Liver (tissue), 9 donors: Measurements from ENCODE around the gene KCNMA1. TPM values are rescaled to one million over a fixed set of nuclear protein-coding genes. Genes with fewer than 3 reads are reported as not detected.

ENCODE experiments used
- DNase-seq: peaks from one replicate; pipeline ENCODE4 v3.0.0-alpha.2; 2017; ENCODE audit warnings: low spot score
- H3K27ac ChIP-seq, 2 donors: one replicate each; pipeline ENCODE4 v1.7.0; 2013; ENCODE audit warnings: inconsistent platforms in 2 of 2, low read length in 2 of 2, control low read depth in 1 of 2, low read depth in 1 of 2, mild to moderate bottlenecking in 1 of 2
- H3K27me3 ChIP-seq, 4 donors: one replicate each; pipeline versions ENCODE4 v1.6.1 to v1.7.0; 2013; ENCODE audit warnings: low read length in 3 of 4, inconsistent platforms in 1 of 4, mild to moderate bottlenecking in 1 of 4, moderate library complexity in 1 of 4; ENCODE audit not compliant: control insufficient read depth in 4 of 4, insufficient read depth in 4 of 4
- H3K36me3 ChIP-seq, 4 donors: one replicate each; pipeline versions ENCODE4 v1.6.1 to v1.7.0; 2013; ENCODE audit warnings: low read length in 3 of 4, mild to moderate bottlenecking in 3 of 4, low read depth in 1 of 4, moderate library complexity in 1 of 4; ENCODE audit not compliant: control insufficient read depth in 4 of 4, insufficient read depth in 3 of 4
- H3K4me1 ChIP-seq, 4 donors: one replicate each; pipeline versions ENCODE4 v1.6.1 to v1.7.0; 2013; ENCODE audit warnings: low read length in 3 of 4, mild to moderate bottlenecking in 3 of 4, moderate library complexity in 1 of 4; ENCODE audit not compliant: control insufficient read depth in 4 of 4, insufficient read depth in 4 of 4
- H3K4me3 ChIP-seq, 3 donors: one replicate each; pipeline versions ENCODE4 v1.6.1 to v1.7.0; 2013; ENCODE audit warnings: low read length in 3 of 3, control low read depth in 1 of 3, low read depth in 1 of 3, mild to moderate bottlenecking in 1 of 3
- H3K9ac ChIP-seq, 2 donors: one replicate each; pipeline ENCODE4 v1.7.0; 2013; ENCODE audit warnings: low read length in 2 of 2, mild to moderate bottlenecking in 2 of 2, moderate library complexity in 2 of 2, control low read depth in 1 of 2, low read depth in 1 of 2
- H3K9me3 ChIP-seq, 4 donors: one replicate each; pipeline versions ENCODE4 v1.6.1 to v1.7.0; 2013; ENCODE audit warnings: low read length in 3 of 4; ENCODE audit not compliant: control insufficient read depth in 4 of 4
- FOXA2 ChIP-seq: IDR thresholded peaks from 2 replicates; pipeline ENCODE4 v1.6.1; 2016; ENCODE audit warnings: antibody characterized with exemption
- HNF4A ChIP-seq, 2 donors: conservative IDR thresholded peaks; 2 replicates each; pipeline ENCODE4 v1.6.1; 2016; ENCODE audit warnings: antibody characterized with exemption in 2 of 2, mild to moderate bottlenecking in 2 of 2
- HNF4G ChIP-seq: IDR thresholded peaks from 2 replicates; pipeline ENCODE4 v1.6.1; 2016; ENCODE audit warnings: antibody characterized with exemption
- JUND ChIP-seq, 2 donors: IDR thresholded peaks; 2 replicates each; pipeline ENCODE4 v1.6.1; 2016; ENCODE audit warnings: antibody characterized with exemption in 2 of 2
- NR2F2 ChIP-seq: IDR thresholded peaks from 2 replicates; pipeline ENCODE4 v1.6.1; 2016; ENCODE audit warnings: antibody characterized with exemption
- RAD21 ChIP-seq, 2 donors: IDR thresholded peaks; 2 replicates each; pipeline ENCODE4 v1.6.1; 2016; ENCODE audit warnings: antibody characterized with exemption in 2 of 2, mild to moderate bottlenecking in 2 of 2
- RXRA ChIP-seq, 2 donors: IDR thresholded peaks; 2 replicates each; pipeline ENCODE4 v1.6.1; 2017 to 2018; ENCODE audit warnings: antibody characterized with exemption in 2 of 2, mild to moderate bottlenecking in 1 of 2
- SP1 ChIP-seq: IDR thresholded peaks from 2 replicates; pipeline ENCODE4 v1.6.1; 2018; ENCODE audit warnings: antibody characterized with exemption, mild to moderate bottlenecking
- TAF1 ChIP-seq: conservative IDR thresholded peaks from 2 replicates; pipeline ENCODE4 v1.6.1; 2016; ENCODE audit warnings: antibody characterized with exemption, mild to moderate bottlenecking
- YY1 ChIP-seq: IDR thresholded peaks from 2 replicates; pipeline ENCODE4 v1.6.1; 2016; ENCODE audit warnings: antibody characterized with exemption, mild to moderate bottlenecking
- ZBTB33 ChIP-seq: IDR thresholded peaks from 2 replicates; pipeline ENCODE4 v1.6.1; 2016; ENCODE audit warnings: antibody characterized with exemption
- WGBS: extraction: QIAGEN DNeasy Blood & Tissue Kit; methylation state at CpG from one replicate; pipeline ENCODE4 v1.1.7; 2013; 5-methylcytosine and 5-hydroxymethylcytosine counted together
- polyA plus RNA-seq, 2 donors: library from polyadenylated mRNA; stranded (reverse) in 1 of 2; unstranded in 1 of 2; fragments of 200-250 nt in 1 of 2; fragments of >200 nt in 1 of 2; fragmentation: Nextera tagmentation in 1 of 2; extraction: Ambion mirVana in 1 of 2; gene quantifications; one replicate each; pipeline versions ENCODE4 v1.2.1 to v1.2.3, GENCODE V29; 2013 to 2015
- total RNA-seq, 2 donors: library from RNA; depleted of rRNA; stranded (reverse); fragments of >200 nt; gene quantifications; one replicate each; pipeline ENCODE4 v1.2.3, GENCODE V29; 2014
- TF ChIP-seq, protein P1 (sequence below): IDR thresholded peaks from 2 replicates; pipeline ENCODE4 v1.6.1; 2016; ENCODE audit warnings: antibody characterized with exemption
- TF ChIP-seq, protein P2 (sequence below): fragments of 150-350 bp; IDR thresholded peaks from 2 replicates; pipeline ENCODE4 v1.5.1; 2017; ENCODE audit warnings: improper control_type of control experiment, low read depth, low read length; ENCODE audit not compliant: missing input control
- TF ChIP-seq, protein P3 (sequence below): IDR thresholded peaks from 2 replicates; pipeline ENCODE4 v1.6.1; 2016; ENCODE audit warnings: antibody characterized with exemption, mild to moderate bottlenecking
- donor health status: healthy.
- donor health status: healthy.
- donor health status: healthy.
- donor health status: healthy.
- donor health status: healthy.

KCNMA1 gene
- total and polyA plus RNA-seq, 4 donors, result 2.5 to 9.7 (median 4.7) TPM

- no peak for TF ChIP-seq ZBTB33
Measured at GRCh38 chr10:77207828-77208185, 429.8 kb downstream of the KCNMA1 start (continued).

DNA sequence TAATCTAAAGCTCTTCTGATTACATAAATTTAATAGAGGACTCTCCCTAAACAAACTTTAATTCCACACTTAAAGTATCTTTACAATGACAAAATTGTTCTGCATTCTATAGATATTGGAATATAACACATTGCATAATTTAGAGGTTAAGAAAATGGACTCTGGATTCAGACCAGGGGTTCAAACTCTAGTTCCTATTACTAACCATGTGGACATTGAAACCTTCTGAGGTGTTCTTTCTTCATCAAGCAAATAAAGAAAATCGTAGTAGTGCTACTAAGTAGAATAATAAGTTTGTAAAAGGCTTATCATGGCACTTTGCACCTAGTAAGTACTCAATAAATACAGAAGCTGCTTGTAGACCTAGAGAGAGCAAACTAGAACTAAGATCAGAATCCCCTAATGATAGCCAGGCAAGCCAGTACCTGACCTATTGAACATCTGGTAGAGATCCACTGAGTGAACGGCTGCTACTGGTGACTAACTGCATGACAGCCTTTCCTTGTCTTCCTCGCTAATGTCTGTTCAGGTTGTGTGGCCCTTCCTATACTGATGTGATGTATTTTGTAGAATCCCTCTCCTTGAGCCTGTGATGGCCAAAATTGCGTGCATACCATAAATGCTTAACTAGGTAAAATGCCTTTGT is 430.3 kb downstream of the KCNMA1 start:
- H3K27ac ChIP-seq, result no peak overlapping the region
- 73% methylated on average over 4 of the region's 4 CpGs for WGBS
- no peaks in the 10 kb centered on the region for H3K36me3 ChIP-seq
- no peak for TF ChIP-seq RAD21 (IDR thresholded peaks at IDR 0.05)
- no peak for TF ChIP-seq YY1
- TF ChIP-seq SP1, result peak; percentile 21
- TF ChIP-seq TAF1, result no peak
- TF ChIP-seq JUND (IDR thresholded peaks at IDR 0.05), result peak in 1 of 2 donors; percentile 21
- no peak for TF ChIP-seq NR2F2
- TF ChIP-seq, protein P1, sequence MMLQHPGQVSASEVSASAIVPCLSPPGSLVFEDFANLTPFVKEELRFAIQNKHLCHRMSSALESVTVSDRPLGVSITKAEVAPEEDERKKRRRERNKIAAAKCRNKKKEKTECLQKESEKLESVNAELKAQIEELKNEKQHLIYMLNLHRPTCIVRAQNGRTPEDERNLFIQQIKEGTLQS, result no peak
- peak; percentile 71 for TF ChIP-seq HNF4G
- TF ChIP-seq HNF4A (conservative IDR thresholded peaks at IDR 0.05), result peak; percentile 87 to 95
- peak in 1 of 2 donors; percentile 29 for TF ChIP-seq RXRA (IDR thresholded peaks at IDR 0.05)
- no peak for DNase-seq
- peaks cover 0 to 6% (median 2%) of the 10 kb centered on the region in 4 donors for H3K4me1 ChIP-seq
- no peak overlapping the region for H3K4me3 ChIP-seq
- peaks cover 0 to 7% (median 2%) of the 10 kb centered on the region in 4 donors for H3K9me3 ChIP-seq
- H3K27me3 ChIP-seq, result no peaks in the 10 kb centered on the region
- H3K9ac ChIP-seq, result no peak overlapping the region

GRCh38 chr10:77205135-77205534 is 432.5 kb downstream of the KCNMA1 start:
- TF ChIP-seq, protein P2, sequence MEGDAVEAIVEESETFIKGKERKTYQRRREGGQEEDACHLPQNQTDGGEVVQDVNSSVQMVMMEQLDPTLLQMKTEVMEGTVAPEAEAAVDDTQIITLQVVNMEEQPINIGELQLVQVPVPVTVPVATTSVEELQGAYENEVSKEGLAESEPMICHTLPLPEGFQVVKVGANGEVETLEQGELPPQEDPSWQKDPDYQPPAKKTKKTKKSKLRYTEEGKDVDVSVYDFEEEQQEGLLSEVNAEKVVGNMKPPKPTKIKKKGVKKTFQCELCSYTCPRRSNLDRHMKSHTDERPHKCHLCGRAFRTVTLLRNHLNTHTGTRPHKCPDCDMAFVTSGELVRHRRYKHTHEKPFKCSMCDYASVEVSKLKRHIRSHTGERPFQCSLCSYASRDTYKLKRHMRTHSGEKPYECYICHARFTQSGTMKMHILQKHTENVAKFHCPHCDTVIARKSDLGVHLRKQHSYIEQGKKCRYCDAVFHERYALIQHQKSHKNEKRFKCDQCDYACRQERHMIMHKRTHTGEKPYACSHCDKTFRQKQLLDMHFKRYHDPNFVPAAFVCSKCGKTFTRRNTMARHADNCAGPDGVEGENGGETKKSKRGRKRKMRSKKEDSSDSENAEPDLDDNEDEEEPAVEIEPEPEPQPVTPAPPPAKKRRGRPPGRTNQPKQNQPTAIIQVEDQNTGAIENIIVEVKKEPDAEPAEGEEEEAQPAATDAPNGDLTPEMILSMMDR, result no peak
- TF ChIP-seq NR2F2 (no peak), FOXA2 (no peak), TAF1 (no peak), YY1 (no peak)
- TF ChIP-seq, protein P3, sequence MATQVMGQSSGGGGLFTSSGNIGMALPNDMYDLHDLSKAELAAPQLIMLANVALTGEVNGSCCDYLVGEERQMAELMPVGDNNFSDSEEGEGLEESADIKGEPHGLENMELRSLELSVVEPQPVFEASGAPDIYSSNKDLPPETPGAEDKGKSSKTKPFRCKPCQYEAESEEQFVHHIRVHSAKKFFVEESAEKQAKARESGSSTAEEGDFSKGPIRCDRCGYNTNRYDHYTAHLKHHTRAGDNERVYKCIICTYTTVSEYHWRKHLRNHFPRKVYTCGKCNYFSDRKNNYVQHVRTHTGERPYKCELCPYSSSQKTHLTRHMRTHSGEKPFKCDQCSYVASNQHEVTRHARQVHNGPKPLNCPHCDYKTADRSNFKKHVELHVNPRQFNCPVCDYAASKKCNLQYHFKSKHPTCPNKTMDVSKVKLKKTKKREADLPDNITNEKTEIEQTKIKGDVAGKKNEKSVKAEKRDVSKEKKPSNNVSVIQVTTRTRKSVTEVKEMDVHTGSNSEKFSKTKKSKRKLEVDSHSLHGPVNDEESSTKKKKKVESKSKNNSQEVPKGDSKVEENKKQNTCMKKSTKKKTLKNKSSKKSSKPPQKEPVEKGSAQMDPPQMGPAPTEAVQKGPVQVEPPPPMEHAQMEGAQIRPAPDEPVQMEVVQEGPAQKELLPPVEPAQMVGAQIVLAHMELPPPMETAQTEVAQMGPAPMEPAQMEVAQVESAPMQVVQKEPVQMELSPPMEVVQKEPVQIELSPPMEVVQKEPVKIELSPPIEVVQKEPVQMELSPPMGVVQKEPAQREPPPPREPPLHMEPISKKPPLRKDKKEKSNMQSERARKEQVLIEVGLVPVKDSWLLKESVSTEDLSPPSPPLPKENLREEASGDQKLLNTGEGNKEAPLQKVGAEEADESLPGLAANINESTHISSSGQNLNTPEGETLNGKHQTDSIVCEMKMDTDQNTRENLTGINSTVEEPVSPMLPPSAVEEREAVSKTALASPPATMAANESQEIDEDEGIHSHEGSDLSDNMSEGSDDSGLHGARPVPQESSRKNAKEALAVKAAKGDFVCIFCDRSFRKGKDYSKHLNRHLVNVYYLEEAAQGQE, result no peak
- peaks cover 0 to 19% (median 12%) of the 10 kb centered on the region in 4 donors for H3K4me1 ChIP-seq
- WGBS, result 91% methylated on average over 2 of the region's 2 CpGs
- no peak overlapping the region for H3K9ac ChIP-seq
- no peak overlapping the region for H3K4me3 ChIP-seq
- peaks cover 0 to 7% (median under 1%) of the 10 kb centered on the region in 4 donors for H3K9me3 ChIP-seq
- no peaks in the 10 kb centered on the region for H3K27me3 ChIP-seq
- no peak overlapping the region for H3K27ac ChIP-seq
- DNase-seq, result no peak
- H3K36me3 ChIP-seq, result no peaks in the 10 kb centered on the region
